WTC11 (cell line): ENCODE results near the gene EIF3A. TPM values are rescaled to one million over a fixed set of nuclear protein-coding genes. Genes with fewer than 3 reads are reported as not detected.
A peak's percentile ranks its signal among the peaks of the same experiment; 100 is the strongest.

ENCODE experiments used
- ATAC-seq: fragments of 200-7000 bp; cut with Tn5 transposase; 2 replicates; pipeline ENCODE4 v1.10.0; 2021; ENCODE audit warnings: mild to moderate bottlenecking, moderate library complexity
- CTCF ChIA-PET: fragments of 300-600 bp; sonication (Branson Sonifier 250); formaldehyde crosslinking; loops from one replicate; lab custom pipeline; 2021; ENCODE audit warnings: antibody characterized with exemption; lab: Charles Lee
- POLR2A ChIA-PET: fragments of 350-600 bp; sonication (Branson Sonifier 250); formaldehyde crosslinking; loops from one replicate; lab custom pipeline; 2021; ENCODE audit warnings: antibody characterized with exemption; lab: Charles Lee
- DNase-seq: peaks from one replicate; pipeline ENCODE4 v3.0.0; 2021; ENCODE audit warnings: low spot score
- H3K27ac Mint-ChIP-seq: 2 replicates; pipeline ENCODE4 v1.8.0; 2021; ENCODE audit warnings: mixed read lengths
- H3K27me3 Mint-ChIP-seq: 2 replicates; pipeline ENCODE4 v1.8.0; 2021; ENCODE audit warnings: low read depth, mild to moderate bottlenecking, moderate library complexity, mixed read lengths
- H3K36me3 Mint-ChIP-seq: 2 replicates; pipeline ENCODE4 v1.8.0; 2021; ENCODE audit warnings: mixed read lengths
- H3K4me1 Mint-ChIP-seq: 2 replicates; pipeline ENCODE4 v1.8.0; 2022; ENCODE audit warnings: mixed read lengths
- H3K4me3 Mint-ChIP-seq: 2 replicates; pipeline ENCODE4 v1.8.0; 2021; ENCODE audit warnings: mild to moderate bottlenecking, moderate library complexity, mixed read lengths
- H3K9me3 Mint-ChIP-seq: 2 replicates; pipeline ENCODE4 v1.8.0; 2021; ENCODE audit warnings: mixed read lengths
- AFF4 ChIP-seq: sonication (generic); formaldehyde crosslinking; IDR thresholded peaks from 2 replicates; pipeline ENCODE4 v1.8.1; 2023; ENCODE audit warnings: mild to moderate bottlenecking, missing genetic modification reagents, borderline replicate concordance
- ATF3 ChIP-seq: sonication (generic); formaldehyde crosslinking; conservative IDR thresholded peaks from 2 replicates; pipeline ENCODE4 v1.8.1; 2022; ENCODE audit warnings: mild to moderate bottlenecking, missing genetic modification reagents
- ATF6 ChIP-seq: sonication (generic); formaldehyde crosslinking; IDR thresholded peaks from 2 replicates; pipeline ENCODE4 v1.8.1; 2023; ENCODE audit warnings: mild to moderate bottlenecking, missing genetic modification reagents
- CREB1 ChIP-seq: sonication (generic); formaldehyde crosslinking; IDR thresholded peaks from 2 replicates; pipeline ENCODE4 v1.8.0; 2023; ENCODE audit warnings: mild to moderate bottlenecking, missing genetic modification reagents
- E2F5 ChIP-seq: sonication (generic); formaldehyde crosslinking; IDR thresholded peaks from 2 replicates; pipeline ENCODE4 v1.8.1; 2022; ENCODE audit warnings: mild to moderate bottlenecking, moderate library complexity, missing genetic modification reagents
- ELF4 ChIP-seq: sonication (generic); formaldehyde crosslinking; IDR thresholded peaks from 2 replicates; pipeline ENCODE4 v1.8.1; 2022; ENCODE audit warnings: low read depth, mild to moderate bottlenecking, moderate library complexity, missing genetic modification reagents
- ESRRA ChIP-seq: sonication (generic); formaldehyde crosslinking; IDR thresholded peaks from 2 replicates; pipeline ENCODE4 v1.8.1; 2022; ENCODE audit warnings: mild to moderate bottlenecking, missing genetic modification reagents, borderline replicate concordance
- FOXP1 ChIP-seq: sonication (generic); formaldehyde crosslinking; IDR thresholded peaks from 2 replicates; pipeline ENCODE4 v1.8.0; 2022; ENCODE audit warnings: missing genetic modification reagents, mild to moderate bottlenecking, moderate library complexity, borderline replicate concordance
- HMGA2 ChIP-seq: fragments of 250-450 bp; sonication (Bioruptor Pico); IDR thresholded peaks from 2 replicates; pipeline ENCODE4 v1.4.0; 2021; ENCODE audit warnings: mild to moderate bottlenecking, moderate library complexity
- IRF1 ChIP-seq: sonication (generic); formaldehyde crosslinking; IDR thresholded peaks from 2 replicates; pipeline ENCODE4 v1.8.0; 2023; ENCODE audit warnings: missing genetic modification reagents
- JAZF1 ChIP-seq: fragments of 250-450 bp; sonication (Bioruptor Pico); IDR thresholded peaks from 2 replicates; pipeline ENCODE4 v1.9.0; 2021; ENCODE audit warnings: moderate library complexity, mild to moderate bottlenecking, inconsistent platforms
- KAT7 ChIP-seq: sonication (generic); formaldehyde crosslinking; IDR thresholded peaks from 2 replicates; pipeline ENCODE4 v1.8.1; 2023; ENCODE audit warnings: missing genetic modification reagents, mild to moderate bottlenecking, borderline replicate concordance
- NFATC4 ChIP-seq: fragments of 250-450 bp; sonication (Bioruptor Pico); IDR thresholded peaks from 2 replicates; pipeline ENCODE4 v1.9.0; 2021; ENCODE audit warnings: mild to moderate bottlenecking
- NFE2L1 ChIP-seq: sonication (generic); formaldehyde crosslinking; IDR thresholded peaks from 2 replicates; pipeline ENCODE4 v1.8.1; 2023; ENCODE audit warnings: missing genetic modification reagents
- OVOL2 ChIP-seq: fragments of 250-450 bp; sonication (Bioruptor Pico); IDR thresholded peaks from 2 replicates; pipeline ENCODE4 v1.9.0; 2021; ENCODE audit warnings: mild to moderate bottlenecking, borderline replicate concordance
- RELA ChIP-seq: sonication (generic); formaldehyde crosslinking; IDR thresholded peaks from 2 replicates; pipeline ENCODE4 v1.8.1; 2022; ENCODE audit warnings: missing genetic modification reagents, mild to moderate bottlenecking, borderline replicate concordance
- RORB ChIP-seq: fragments of 250-450 bp; sonication (Bioruptor Pico); IDR thresholded peaks from 2 replicates; pipeline ENCODE4 v1.9.0; 2021; ENCODE audit warnings: mild to moderate bottlenecking
- SP1 ChIP-seq: sonication (generic); formaldehyde crosslinking; conservative IDR thresholded peaks from 2 replicates; pipeline ENCODE4 v1.8.1; 2022; ENCODE audit warnings: missing genetic modification reagents
- TEAD4 ChIP-seq: sonication (generic); formaldehyde crosslinking; IDR thresholded peaks from 2 replicates; pipeline ENCODE4 v1.8.0; 2022; ENCODE audit warnings: mild to moderate bottlenecking, missing genetic modification reagents
- ZBTB43 ChIP-seq: sonication (generic); formaldehyde crosslinking; IDR thresholded peaks from 2 replicates; pipeline ENCODE4 v1.8.1; 2023; ENCODE audit warnings: mild to moderate bottlenecking, missing genetic modification reagents
- ZNF232 ChIP-seq: sonication (generic); formaldehyde crosslinking; IDR thresholded peaks from 2 replicates; pipeline ENCODE4 v1.8.0; 2022; ENCODE audit warnings: mild to moderate bottlenecking, missing genetic modification reagents
- ZNF263 ChIP-seq: sonication (generic); formaldehyde crosslinking; IDR thresholded peaks from 2 replicates; pipeline ENCODE4 v1.8.1; 2022; ENCODE audit warnings: low read depth, mild to moderate bottlenecking, moderate library complexity, missing genetic modification reagents
- ZNF423 ChIP-seq: fragments of 250-450 bp; sonication (Bioruptor Pico); IDR thresholded peaks from 2 replicates; pipeline ENCODE4 v2.1.2; 2022; ENCODE audit warnings: mild to moderate bottlenecking, moderate library complexity
- ZNF512 ChIP-seq: sonication (generic); formaldehyde crosslinking; IDR thresholded peaks from 2 replicates; pipeline ENCODE4 v1.8.1; 2022; ENCODE audit warnings: missing genetic modification reagents, borderline replicate concordance
- total RNA-seq: library from RNA; stranded (reverse); gene quantifications from 3 replicates; pipeline ENCODE4 v1.2.3, GENCODE V29; 2021

EIF3A gene
- total RNA-seq, 1 experiment from 2014 or later, result 213 TPM

- ChIA-PET POLR2A (no interaction called here), CTCF (no interaction called here)
- no peak overlapping the region for H3K4me3 Mint-ChIP-seq
- H3K27ac Mint-ChIP-seq, result no peak overlapping the region
- H3K4me1 Mint-ChIP-seq, result no peaks in the 10 kb centered on the region
- no peak for ATAC-seq
- no peaks in the 10 kb centered on the region for H3K9me3 Mint-ChIP-seq
- DNase-seq, result no peak
- H3K27me3 Mint-ChIP-seq, result no peaks in the 10 kb centered on the region
- no peak for TF ChIP-seq RORB (CRISPR knock-in tag)
- no peak for TF ChIP-seq ZNF423
- no peak for TF ChIP-seq HMGA2 (CRISPR knock-in tag)
- TF ChIP-seq OVOL2 (CRISPR knock-in tag), result no peak
- TF ChIP-seq FOXP1 (CRISPR knock-in tag), result no peak
- TF ChIP-seq ATF3 (CRISPR knock-in tag), result no peak
- no peak for TF ChIP-seq E2F5
- peaks cover 94% of the 10 kb centered on the region for H3K36me3 Mint-ChIP-seq
Measured at GRCh38 chr10:119061926-119062325, 18.7 kb downstream of the EIF3A start.

GRCh38 chr10:119061352-119061751 is 19.3 kb downstream of the EIF3A start:
- ChIA-PET CTCF (no interaction called here), POLR2A (no interaction called here)
- H3K9me3 Mint-ChIP-seq, result no peaks in the 10 kb centered on the region
- no peak for ATAC-seq
- no peak for TF ChIP-seq IRF1 (CRISPR knock-in tag)
- TF ChIP-seq NFATC4 (CRISPR knock-in tag), result no peak
- TF ChIP-seq ATF6, result no peak
- no peak for TF ChIP-seq CREB1 (CRISPR knock-in tag)
- TF ChIP-seq ZNF232 (CRISPR knock-in tag), result no peak
- no peak for TF ChIP-seq ELF4 (CRISPR knock-in tag)
- no peak for TF ChIP-seq ZNF263 (CRISPR knock-in tag)
- no peak for TF ChIP-seq AFF4 (CRISPR knock-in tag)
- no peak for TF ChIP-seq OVOL2 (CRISPR knock-in tag)
- peaks cover 95% of the 10 kb centered on the region for H3K36me3 Mint-ChIP-seq
- DNase-seq, result no peak
- peak overlapping the region; percentile 29; the same call in 1 of the 2 replicates for H3K27ac Mint-ChIP-seq
- no peaks in the 10 kb centered on the region for H3K27me3 Mint-ChIP-seq
- no peak overlapping the region for H3K4me3 Mint-ChIP-seq
- no peaks in the 10 kb centered on the region for H3K4me1 Mint-ChIP-seq

- CTCF ChIA-PET, result no interaction called here
- H3K4me1 Mint-ChIP-seq, result no peaks in the 10 kb centered on the region
- no peak overlapping the region for H3K4me3 Mint-ChIP-seq
- ATAC-seq (no peak), DNase-seq (no peak)
- H3K36me3 Mint-ChIP-seq, result peaks cover 94% of the 10 kb centered on the region
- H3K27me3 Mint-ChIP-seq, result no peaks in the 10 kb centered on the region
- POLR2A ChIA-PET, result no interaction called here
- no peaks in the 10 kb centered on the region for H3K9me3 Mint-ChIP-seq
- no peak overlapping the region; the same call in 1 of the 2 replicates for H3K27ac Mint-ChIP-seq
- TF ChIP-seq KAT7 (CRISPR knock-in tag) (no peak), SP1 (CRISPR knock-in tag) (no peak), RELA (no peak), JAZF1 (CRISPR knock-in tag) (no peak), ZNF423 (no peak), ZNF232 (CRISPR knock-in tag) (no peak), TEAD4 (CRISPR knock-in tag) (no peak), ZNF512 (CRISPR knock-in tag) (no peak), ESRRA (no peak), ZBTB43 (CRISPR knock-in tag) (no peak), NFE2L1 (CRISPR knock-in tag) (no peak), NFATC4 (CRISPR knock-in tag) (no peak)
Measured at GRCh38 chr10:119060107-119060506, 20.5 kb downstream of the EIF3A start.
